ENCODE measurements around the gene BPIFA2.
A peak's percentile ranks its signal among the peaks of the same experiment; 100 is the strongest.

BPIFA2 gene

GRCh38 chr20:33203444-33203843 is 35.5 kb downstream of the BPIFA2 start:
- no peak for DNase-seq

DNA sequence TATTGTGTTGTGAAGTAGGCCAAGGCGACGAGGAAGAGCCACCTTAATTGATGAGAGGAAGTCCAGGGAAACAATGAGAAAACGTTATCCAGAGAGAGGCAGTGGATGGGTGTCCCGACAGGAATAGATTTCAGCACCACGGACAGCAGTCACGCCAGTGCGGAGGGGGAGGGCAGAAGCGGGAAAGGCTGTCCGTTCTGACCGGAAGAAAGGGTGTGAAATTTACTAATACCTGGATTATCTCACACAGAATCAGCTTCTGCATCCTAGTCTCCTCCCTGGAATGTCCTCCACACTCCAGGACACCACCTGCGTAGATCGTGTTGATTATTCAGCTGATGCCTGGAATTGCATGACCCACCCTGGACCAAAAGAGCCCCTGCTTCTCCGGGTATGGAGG is 41.8 kb downstream of the BPIFA2 start:
- peak; percentile 21 for DNase-seq

DNA sequence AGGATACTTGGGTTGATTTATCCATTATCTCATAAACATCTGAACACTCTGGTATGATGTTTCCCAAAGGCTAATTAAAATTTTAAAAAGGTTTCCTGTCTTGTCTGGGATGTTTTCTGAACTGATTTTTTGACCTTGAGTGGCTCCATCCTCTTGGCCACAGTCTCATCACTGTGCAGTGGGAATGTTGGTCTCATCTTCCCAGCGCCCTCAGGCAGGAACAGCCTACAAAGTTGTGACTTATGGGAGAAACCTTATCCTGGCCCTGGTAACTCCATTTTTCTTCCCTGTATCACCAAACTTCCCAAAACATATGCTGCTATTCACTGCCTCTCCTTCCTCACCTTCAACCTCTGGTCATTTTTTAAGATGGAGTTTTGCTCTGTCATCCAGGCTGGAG is 42.4 kb downstream of the BPIFA2 start:
- DNase-seq, result no peak

DNA sequence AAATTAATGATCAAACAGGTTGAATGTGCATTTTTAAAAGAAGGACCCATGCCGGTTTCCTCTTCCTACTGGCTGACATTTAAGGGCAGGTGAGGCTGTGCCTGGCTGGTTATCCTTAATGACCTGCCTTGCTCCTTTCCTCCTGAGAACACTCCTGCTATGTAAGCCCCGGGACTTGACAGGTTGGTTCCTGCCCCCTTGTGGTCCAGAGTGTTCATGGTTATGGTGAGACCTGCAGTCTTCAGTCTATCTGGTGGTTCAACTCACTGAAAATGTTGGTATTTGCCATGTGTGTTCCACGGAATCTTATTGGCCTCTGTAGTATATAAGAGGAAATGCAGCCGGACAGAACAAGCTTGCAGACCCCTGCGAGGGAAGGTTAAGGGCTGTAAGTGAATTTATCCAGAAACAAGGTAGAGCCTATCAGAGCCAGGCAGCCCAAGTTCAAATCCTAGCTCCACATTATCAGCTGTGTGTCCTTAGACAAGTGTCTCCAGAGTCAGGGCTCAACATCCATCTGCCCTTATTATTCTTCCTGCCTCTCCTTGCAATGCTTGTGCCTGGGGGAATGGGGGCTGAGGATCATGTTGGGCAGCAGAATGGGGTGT is 44.0 kb downstream of the BPIFA2 start:
- DNase-seq, result peak; percentile 23

DNA sequence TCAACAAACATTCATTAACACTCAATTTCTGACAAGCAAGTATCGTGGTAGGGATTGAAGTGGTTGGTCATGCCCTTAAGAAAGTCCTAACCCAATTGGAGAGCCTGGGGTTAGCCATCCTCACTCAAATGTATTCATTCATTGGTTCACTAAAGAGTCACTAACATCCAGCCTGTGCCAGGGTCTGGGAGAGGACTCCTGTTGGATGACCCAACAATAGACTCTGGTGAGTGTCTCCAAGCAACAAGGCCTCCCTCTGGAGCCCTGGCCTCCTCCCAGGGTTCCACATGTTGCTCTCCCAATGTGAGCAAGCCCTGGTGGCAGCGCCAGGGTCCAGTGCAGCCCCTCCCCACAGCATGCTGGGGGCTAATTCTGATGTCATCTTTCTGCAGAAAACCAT is 49.1 kb downstream of the BPIFA2 start, which contains the start of gene BPIFA3:
TSS of gene BPIFA3 (plus strand) at position 301 of the 400 bp plus-strand sequence. CDS start 185 bp downstream, outside the sequence.
- no peak for DNase-seq

DNA sequence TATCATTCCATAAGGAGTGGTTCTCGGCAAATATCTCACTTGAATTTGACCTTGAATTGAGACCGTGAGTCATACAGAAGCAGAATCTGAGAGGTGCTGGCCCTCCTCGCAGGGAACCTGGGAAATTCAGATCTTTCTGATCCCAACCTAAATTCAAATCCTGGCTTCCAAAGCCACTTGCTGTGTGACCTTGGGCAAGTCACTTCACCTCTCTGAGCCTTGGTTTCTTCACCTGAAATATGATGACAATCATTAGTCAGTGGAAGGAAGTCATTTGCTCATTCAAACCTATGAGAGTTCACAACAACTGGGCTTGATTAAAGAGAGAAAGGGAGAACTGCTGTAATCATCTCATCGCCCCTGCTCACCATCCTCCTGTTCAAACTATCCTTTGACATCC is 56.4 kb downstream of the BPIFA2 start:
- DNase-seq, result no peak

GRCh38 chr20:33229843-33230242 is 61.9 kb downstream of the BPIFA2 start:
- DNase-seq, result no peak

All from activated naive CD4-positive, alpha-beta T cell treated with anti-CD3 and anti-CD28 coated beads, Interleukin-2, amount 50 U/mL, for 16 hours (primary cell).